ENCODE measurements around the gene ADGRB2.

Gene ADGRB2

GRCh38 chr1:31745096-31745945 lies 18.8 kb downstream of the ADGRB2 start:
- intact Hi-C loops (cut with DNase I), result no loop called here

GRCh38 chr1:31744165-31744888 lies 19.8 kb downstream of the ADGRB2 start:
- no peak for DNase-seq
- intact Hi-C loops (cut with DNase I), result no loop called here

More at GRCh38 chr1:31745096-31745945, 18.8 kb downstream of the ADGRB2 start:
- peak in 41 of 42 donors; percentile 58 to 88 (median 75) for DNase-seq

DNA sequence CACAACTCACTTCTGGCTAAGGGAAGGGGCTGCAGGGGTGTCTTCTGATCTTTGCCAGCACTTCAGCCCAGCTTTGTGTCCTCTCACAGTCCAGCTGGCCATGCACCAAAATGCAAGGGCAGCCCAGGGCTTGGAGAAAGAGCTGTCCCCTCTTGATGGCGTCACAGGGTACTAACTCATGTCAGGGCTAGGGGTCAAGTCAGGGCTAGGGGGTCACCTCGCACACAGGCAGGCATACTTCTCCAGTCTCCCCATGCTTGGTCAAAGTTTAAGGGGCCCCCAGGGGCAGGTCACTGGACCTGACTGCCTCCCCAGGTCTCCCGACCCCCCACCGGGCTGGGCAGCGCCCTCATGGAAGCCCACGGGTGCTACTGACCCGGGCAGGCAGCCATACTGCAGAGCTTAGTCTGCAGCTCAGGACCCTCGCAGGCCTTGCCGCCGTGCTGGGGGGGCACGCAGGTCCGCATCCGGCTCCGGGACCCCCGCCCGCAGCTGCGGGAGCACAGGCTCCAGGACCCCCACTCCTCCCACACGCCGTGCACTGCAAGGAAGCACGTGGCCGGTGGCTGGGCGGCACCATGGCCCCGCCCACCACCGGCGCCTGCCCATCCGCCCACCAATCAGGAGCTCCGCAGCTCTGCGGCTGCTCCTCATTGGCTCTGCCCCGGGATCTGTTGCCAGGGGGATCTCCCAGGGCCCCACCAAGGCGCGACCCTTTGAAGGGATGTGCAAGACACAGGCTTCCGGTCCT lies 21.5 kb downstream of the ADGRB2 start:
- intact Hi-C loops (cut with DNase I), result no loop called here
- DNase-seq, result no peak

GRCh38 chr1:31739346-31739745 lies 24.8 kb downstream of the ADGRB2 start:
- no peak for DNase-seq
- intact Hi-C loops (cut with DNase I), result no loop called here

DNA sequence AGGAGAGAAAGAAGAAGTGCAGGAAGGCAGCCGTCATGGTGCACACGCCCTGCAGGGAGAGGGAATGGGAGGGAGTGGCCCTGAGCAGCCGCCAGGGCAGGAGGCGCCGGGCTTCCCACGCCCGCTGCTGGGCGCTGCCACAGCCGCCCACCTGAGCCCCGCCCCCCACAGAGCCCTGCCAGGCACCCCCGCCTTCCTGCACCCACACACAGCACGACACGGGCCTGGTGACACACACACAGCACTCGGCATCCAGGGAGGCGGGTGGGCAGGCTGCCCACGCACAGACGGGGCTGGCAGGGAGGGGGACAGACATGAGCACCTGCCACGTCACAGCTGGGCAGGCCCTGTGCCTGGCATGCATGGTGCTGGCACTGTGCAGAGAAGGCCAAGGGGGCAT lies 27.5 kb downstream of the ADGRB2 start:
- intact Hi-C loops (cut with DNase I), result no loop called here
- peak in 40 of 42 donors; percentile 28 to 90 (median 68) for DNase-seq

DNA sequence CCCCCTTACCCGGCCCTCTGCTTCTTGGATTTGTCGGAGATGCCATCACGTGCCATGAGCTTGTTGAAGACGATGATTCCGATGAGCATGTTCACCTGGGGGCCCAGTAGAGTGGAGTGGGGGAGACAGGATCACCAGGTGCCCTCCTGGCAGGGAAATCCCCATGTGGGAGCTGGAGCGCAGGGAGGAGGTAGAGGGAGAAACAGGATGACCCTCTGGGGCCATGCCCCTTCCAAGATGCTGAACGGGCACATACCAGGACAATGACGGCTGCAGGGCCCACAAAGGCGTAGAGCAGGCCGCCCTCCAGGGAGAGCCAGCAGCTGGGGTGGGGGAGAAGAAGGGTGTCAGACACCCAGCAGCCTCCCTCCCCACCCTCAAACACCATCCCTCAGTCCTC lies 28.6 kb downstream of the ADGRB2 start:
- intact Hi-C loops (cut with DNase I), result no loop called here
- DNase-seq, result no peak

DNA sequence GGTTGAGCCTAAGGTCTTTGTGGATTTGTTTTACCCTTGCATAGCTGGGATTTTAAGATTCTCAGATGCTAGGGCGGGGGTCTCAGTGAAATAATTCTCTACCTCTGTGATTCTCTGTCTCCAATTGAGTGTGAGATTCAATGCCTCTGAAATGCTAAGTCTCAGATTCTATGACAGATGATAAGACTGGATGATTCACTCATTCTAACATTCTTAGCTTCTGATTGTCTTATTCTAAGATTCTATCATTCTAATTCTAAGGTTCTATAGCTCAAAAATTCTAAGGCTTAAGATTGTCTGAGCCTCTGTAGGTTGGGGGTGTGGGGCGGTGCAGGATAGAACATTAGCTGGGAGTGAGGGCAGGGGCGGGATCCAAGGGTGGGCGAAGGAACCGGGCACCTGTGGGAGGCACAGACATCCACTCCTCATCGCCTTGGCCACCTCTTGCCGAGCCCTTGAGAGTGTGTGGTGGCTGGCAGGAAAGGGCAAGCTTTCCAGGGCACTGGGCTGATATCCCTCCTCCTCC lies 29.5 kb downstream of the ADGRB2 start:
- DNase-seq, result peak in 16 of 42 donors; percentile 40 to 70 (median 46)
- intact Hi-C loops (cut with DNase I), result no loop called here

- DNase-seq, result peak in 25 of 42 donors; percentile 27 to 71 (median 50)
- intact Hi-C loops (cut with DNase I), result no loop called here
Measured at GRCh38 chr1:31733389-31734219, 30.5 kb downstream of the ADGRB2 start.

DNA sequence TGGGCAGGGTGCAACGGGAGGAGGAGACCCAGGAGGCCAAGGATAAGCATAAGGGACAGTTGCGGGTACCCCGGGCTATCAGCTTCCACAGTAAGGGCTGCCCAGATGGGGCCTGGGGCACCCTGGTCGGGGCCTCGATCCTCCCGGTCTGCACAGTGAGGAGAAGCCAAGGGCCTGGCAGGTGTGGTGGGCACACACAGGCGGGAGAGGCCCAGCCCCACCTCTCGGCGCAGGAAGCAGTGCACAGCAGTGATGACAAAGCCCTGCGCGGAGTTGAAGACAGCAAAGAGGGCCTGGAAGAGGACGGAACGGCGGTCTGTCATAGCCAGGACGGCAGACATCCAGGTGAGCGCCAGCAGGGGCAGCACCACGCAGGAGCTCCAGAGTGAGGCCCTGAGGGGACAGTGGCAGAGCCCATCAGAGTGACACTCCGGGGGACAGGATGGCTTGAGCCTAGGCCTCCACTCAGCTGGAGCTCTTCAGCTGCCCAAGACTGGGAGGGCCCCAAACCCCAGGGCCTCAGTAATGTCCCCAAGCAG lies 31.3 kb downstream of the ADGRB2 start:
- DNase-seq, result no peak
- intact Hi-C loops (cut with DNase I), result no loop called here

DNA sequence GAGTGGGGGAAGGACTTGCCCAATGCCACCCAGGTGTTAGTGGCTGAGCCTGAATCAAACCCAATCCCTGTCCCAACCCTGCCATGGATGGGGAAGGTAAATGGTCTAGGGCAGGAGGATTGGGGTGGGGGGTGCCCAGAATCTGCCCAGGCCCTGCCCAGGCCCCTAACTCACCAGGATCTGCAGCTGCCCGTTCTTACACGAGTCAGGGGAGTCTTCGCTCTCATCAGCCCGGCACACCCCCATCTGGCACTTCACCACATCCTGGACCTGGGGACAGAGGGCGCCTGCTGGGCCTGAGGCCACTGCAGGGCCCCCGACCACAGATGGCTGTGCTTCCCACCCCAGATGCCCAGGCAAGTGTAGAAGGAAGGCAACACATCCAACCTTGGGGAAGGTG lies 31.8 kb downstream of the ADGRB2 start:
- intact Hi-C loops (cut with DNase I), result no loop called here
- DNase-seq, result no peak

GRCh38 chr1:31731049-31731565 lies 33.0 kb downstream of the ADGRB2 start:
- intact Hi-C loops (cut with DNase I), result no loop called here
- no peak for DNase-seq

GRCh38 chr1:31730336-31731048 lies 33.6 kb downstream of the ADGRB2 start:
- no peak for DNase-seq
- intact Hi-C loops (cut with DNase I), result no loop called here

DNA sequence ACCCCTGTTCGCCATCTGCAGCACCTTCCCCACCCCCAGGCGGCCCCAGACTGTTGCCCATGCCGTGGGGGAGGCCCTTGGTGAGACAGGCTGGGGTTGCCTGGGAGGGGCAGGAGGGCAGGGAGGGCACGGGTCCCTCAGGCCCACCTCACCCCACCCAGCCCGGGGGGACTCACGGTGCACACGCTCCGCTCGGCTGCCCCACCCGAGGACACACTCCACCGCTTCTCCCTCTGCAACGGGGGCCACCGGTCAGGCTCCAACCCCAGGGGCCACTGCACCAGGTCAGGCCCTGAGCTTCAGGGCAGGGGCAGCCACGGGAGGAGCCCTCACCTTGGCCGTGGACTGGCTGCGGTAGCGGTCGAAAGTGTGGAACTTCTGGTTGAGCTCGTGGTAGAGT lies 36.3 kb downstream of the ADGRB2 start:
- intact Hi-C loops (cut with DNase I), result no loop called here
- DNase-seq, result no peak

- intact Hi-C loops (cut with DNase I), result no loop called here
- DNase-seq, result no peak
Measured at GRCh38 chr1:31727195-31727594, 36.9 kb downstream of the ADGRB2 start.

DNA sequence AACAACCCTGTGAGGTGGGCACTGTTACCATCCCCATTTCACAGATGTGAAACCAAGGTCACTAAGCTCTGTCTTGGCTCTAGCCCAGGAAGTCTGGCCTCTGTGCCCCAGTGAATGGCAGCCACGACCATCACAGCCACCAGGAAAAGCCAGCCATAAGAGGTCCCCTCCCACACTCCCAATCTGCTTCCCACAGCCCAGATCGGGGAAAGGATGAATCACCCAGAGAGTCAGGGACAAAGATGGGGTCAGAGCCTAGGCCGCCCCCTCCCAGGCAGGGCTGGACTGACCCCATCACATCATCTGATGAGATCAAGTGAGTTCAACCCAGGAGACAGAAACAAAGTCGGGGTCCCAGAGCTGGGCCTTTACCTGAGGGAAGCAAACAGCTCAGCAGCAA lies 37.4 kb downstream of the ADGRB2 start:
- DNase-seq, result no peak
- intact Hi-C loops (cut with DNase I), result no loop called here

DNA sequence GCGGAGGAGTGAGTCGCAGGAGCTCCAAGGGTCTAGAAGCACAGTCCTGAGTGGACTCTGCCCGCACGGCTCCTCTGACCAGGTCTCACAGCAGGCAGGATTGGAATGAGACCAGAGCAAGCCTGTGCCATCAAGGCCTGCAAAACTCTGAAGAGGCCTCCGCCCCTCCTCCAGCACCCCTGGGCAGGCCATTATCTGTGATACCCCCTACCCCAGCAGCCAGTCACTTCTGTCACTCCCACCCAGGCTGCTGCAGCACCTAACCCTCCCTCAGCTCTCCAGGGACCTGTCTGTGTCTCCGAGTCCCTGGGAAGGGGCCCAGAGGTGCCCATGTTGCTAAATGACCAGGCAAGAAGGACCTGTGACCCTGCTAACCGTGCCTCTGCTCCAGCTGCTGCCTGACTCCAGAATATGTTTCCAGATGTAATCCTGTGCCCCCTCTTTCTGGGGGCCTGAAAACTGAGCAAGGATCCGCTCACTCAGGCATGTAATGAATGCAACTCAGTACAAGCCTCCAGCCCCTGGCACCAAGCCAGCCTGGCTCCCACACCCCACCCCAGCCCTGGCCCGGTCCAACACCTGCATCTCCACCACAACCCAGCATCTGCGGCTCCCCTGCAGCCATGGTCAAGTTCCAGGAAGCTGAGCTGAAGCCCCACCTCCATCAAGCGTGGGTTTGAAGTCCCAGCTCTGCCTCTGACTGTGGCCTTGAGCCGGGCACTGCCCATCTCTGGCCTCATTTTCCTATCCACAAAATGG lies 38.2 kb downstream of the ADGRB2 start:
- DNase-seq, result peak in 3 of 42 donors; percentile 28 to 56 (median 38)
- intact Hi-C loops (cut with DNase I), result no loop called here

DNA sequence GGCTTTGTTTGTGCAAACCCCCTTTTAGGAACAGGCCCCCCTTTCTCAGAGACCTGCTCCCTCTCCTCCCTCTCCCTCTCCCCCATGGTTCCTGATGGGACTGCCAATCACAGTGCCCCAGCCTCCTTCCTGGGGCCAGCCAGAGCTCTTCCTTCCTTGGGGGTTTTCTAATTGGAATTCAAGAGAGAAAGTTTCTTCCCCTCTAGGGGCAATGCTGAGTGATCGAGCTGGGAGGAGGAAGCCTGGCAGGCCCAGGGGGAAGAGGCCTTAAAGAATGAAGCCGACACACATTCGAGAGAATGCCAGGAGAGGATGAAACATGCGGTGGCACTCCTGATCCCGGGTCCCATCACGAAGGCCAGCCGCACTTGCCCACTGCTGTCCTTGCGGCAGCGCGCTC lies 39.0 kb downstream of the ADGRB2 start:
- intact Hi-C loops (cut with DNase I), result no loop called here
- DNase-seq, result no peak

Data from head of caudate nucleus (tissue), 42 donors.